Osteocyte (in vitro differentiated cells): ENCODE measurements around the gene SETD2. TPM values are rescaled to one million over a fixed set of nuclear protein-coding genes. Genes with fewer than 3 reads are reported as not detected.

Experiments used
- DNase-seq: peaks from one replicate; pipeline ENCODE4 v3.0.0; 2021; ENCODE audit warnings: mixed read lengths; ENCODE audit not compliant: unreplicated experiment; ENCODE audit errors: extremely low spot score
- H3K27ac Mint-ChIP-seq: one replicate; pipeline ENCODE4 v1.8.0; 2021; ENCODE audit warnings: mild to moderate bottlenecking, mixed read lengths; ENCODE audit not compliant: unreplicated experiment
- H3K27me3 Mint-ChIP-seq: one replicate; pipeline ENCODE4 v1.8.0; 2021; ENCODE audit warnings: mixed read lengths; ENCODE audit not compliant: unreplicated experiment
- H3K36me3 Mint-ChIP-seq: one replicate; pipeline ENCODE4 v1.8.0; 2021; ENCODE audit warnings: mixed read lengths; ENCODE audit not compliant: unreplicated experiment
- H3K4me1 Mint-ChIP-seq: one replicate; pipeline ENCODE4 v1.8.0; 2021; ENCODE audit warnings: mixed read lengths; ENCODE audit not compliant: unreplicated experiment
- H3K4me3 Mint-ChIP-seq: one replicate; pipeline ENCODE4 v1.8.0; 2021; ENCODE audit warnings: mild to moderate bottlenecking, moderate library complexity, mixed read lengths; ENCODE audit not compliant: unreplicated experiment
- H3K9me3 Mint-ChIP-seq: one replicate; pipeline ENCODE4 v1.8.0; 2021; ENCODE audit warnings: mixed read lengths; ENCODE audit not compliant: unreplicated experiment
- CTCF ChIP-seq: fragments of 200-600 bp; sonication (generic); IDR thresholded peaks from 2 replicates; pipeline ENCODE4 v1.5.0; 2021; ENCODE audit warnings: antibody characterized with exemption, mild to moderate bottlenecking, moderate library complexity
- total RNA-seq: library from RNA; stranded (reverse); gene quantifications from 2 replicates; pipeline ENCODE4 v1.2.1, GENCODE V29; 2021

SETD2 gene
- total RNA-seq, 1 donor from 2014 or later, result 45.0 TPM

DNA sequence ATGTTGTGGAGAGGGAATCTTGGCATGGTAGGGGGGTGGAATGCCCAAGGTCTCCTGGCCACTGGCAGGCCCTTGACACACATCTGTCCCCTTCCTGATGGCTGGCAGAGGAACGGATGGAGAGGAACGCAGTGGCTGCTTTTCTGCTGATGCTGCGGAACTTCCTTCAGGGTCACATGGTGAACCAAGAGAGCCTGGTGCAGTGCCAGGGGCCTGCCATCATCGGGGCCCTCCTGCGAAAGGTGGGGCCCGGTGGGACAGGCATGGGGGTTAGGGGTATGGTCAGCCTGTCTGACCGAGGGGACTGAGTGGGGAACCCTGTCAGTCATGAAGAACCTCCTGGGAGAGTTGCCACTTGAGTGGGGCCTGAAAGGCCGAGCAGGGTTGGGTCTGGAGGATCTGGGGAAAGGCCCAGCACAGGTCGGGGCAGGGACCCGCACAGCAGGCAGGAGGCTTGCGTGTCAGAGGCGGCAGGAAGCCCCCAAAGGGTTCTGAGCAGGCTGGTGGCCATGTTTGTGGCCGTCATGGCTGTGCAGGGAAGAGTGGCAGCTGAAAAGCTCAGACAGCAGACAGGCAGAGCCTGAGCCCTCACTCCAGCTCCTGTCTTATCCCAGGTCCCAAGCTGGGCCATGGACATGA, 166.3 kb downstream of the SETD2 start:
- Mint-ChIP-seq H3K4me1 (no peaks in the 10 kb centered on the region), H3K36me3 (no peaks in the 10 kb centered on the region), H3K27ac (no peak overlapping the region), H3K4me3 (no peak overlapping the region), H3K27me3 (no peaks in the 10 kb centered on the region), H3K9me3 (no peaks in the 10 kb centered on the region)
- no peak for TF ChIP-seq CTCF
- no peak for DNase-seq

DNA sequence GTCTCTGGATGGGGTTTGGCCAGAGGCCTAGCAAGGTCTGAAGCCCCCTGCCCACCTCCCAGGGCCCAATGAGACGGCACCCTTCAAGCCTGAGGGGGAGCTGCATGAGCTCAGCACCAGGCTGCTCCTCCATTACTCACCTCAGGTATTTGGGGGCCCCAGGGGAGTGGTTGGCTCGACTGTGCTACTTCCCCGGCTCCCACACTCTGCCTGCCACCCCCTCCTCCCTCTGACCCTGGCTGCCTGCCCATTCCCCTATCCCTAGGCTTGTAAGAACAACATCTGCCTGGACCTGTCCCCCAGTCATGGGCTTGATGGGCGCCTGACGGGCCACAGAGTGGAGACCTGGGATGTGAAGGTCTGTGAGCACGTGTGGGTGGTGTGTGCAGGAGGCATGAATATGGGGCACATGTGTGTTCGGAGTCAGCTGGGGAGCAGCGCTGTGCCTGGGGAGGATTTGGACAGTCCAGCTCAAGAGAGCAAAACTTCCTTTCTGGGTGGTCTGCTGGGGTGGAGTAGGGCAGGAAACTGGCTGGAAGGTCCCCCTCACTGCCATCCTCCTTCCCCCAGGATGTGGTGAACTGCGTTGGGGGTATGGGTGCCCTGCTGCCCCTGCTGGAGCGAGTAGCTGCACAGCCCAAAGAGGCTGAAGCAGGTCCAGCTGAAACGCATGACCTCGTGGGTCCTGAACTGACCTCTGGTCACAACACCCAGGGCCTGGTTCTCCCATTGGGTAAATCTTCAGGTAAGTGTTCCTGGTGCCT, 167.0 kb downstream of the SETD2 start:
- no peak for DNase-seq
- TF ChIP-seq CTCF, result no peak

GRCh38 chr3:46995901-46996562, 167.9 kb downstream of the SETD2 start:
- Mint-ChIP-seq H3K4me3 (no peak overlapping the region), H3K36me3 (no peaks in the 10 kb centered on the region)

More for the DNA sequence above, 167.0 kb downstream of the SETD2 start:
- Mint-ChIP-seq H3K27ac (no peak overlapping the region), H3K27me3 (no peaks in the 10 kb centered on the region), H3K9me3 (no peaks in the 10 kb centered on the region), H3K4me3 (no peak overlapping the region), H3K36me3 (no peaks in the 10 kb centered on the region), H3K4me1 (no peaks in the 10 kb centered on the region)

GRCh38 chr3:46994801-46995731, 168.8 kb downstream of the SETD2 start:
- Mint-ChIP-seq H3K27me3 (no peaks in the 10 kb centered on the region), H3K27ac (no peak overlapping the region), H3K4me3 (no peak overlapping the region), H3K9me3 (no peaks in the 10 kb centered on the region), H3K4me1 (no peaks in the 10 kb centered on the region), H3K36me3 (no peaks in the 10 kb centered on the region)
- DNase-seq, result no peak
- TF ChIP-seq CTCF, result no peak

More at GRCh38 chr3:46995901-46996562, 167.9 kb downstream of the SETD2 start:
- H3K4me1 Mint-ChIP-seq, result no peaks in the 10 kb centered on the region
- DNase-seq, result no peak
- H3K9me3 Mint-ChIP-seq, result no peaks in the 10 kb centered on the region
- TF ChIP-seq CTCF, result no peak
- no peaks in the 10 kb centered on the region for H3K27me3 Mint-ChIP-seq
- H3K27ac Mint-ChIP-seq, result no peak overlapping the region
